GM21576 (cell line): ENCODE results near the gene ESPNL.

Experiments
- ATAC-seq: cut with Tn5 transposase; IDR thresholded peaks from one replicate; pipeline ENCODE4 v1.9.1; 2021; ENCODE audit warnings: mild to moderate bottlenecking, moderate library complexity; ENCODE audit not compliant: unreplicated experiment

ESPNL gene

DNA sequence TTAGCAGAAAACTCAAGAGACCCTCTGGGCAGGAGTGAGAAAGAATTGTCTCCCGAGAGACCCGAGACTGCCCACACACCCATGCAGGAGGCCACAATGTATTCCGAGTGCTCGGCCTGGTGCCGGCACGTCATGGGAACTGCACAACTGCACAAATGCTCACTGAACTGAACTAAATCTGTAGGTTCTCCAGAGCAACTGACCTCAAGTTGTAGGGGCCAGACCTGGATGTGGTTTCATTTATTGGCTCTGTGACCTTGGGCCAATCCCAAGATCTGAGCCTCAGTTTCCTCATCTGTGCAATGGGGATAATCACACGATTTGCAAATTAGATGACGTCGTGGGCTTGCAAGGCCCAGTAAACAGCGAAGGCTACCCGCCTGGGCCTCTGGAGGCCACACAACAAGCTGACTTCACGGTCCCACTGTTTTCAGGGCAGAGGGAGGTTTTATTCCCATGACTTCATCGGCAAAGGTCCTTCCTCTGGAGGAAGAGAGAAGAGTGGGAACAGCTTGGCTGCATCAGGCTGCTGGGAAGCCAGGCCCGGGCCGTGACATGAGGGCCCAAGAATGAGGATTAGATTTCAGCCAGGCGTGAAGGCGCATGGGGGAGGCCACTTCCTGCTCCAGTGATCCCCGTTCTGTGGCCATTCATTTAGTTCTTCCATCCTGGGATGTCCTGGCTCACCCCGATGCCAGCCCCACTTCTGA lies 55.1 kb downstream of the ESPNL start:
- ATAC-seq, result no peak

DNA sequence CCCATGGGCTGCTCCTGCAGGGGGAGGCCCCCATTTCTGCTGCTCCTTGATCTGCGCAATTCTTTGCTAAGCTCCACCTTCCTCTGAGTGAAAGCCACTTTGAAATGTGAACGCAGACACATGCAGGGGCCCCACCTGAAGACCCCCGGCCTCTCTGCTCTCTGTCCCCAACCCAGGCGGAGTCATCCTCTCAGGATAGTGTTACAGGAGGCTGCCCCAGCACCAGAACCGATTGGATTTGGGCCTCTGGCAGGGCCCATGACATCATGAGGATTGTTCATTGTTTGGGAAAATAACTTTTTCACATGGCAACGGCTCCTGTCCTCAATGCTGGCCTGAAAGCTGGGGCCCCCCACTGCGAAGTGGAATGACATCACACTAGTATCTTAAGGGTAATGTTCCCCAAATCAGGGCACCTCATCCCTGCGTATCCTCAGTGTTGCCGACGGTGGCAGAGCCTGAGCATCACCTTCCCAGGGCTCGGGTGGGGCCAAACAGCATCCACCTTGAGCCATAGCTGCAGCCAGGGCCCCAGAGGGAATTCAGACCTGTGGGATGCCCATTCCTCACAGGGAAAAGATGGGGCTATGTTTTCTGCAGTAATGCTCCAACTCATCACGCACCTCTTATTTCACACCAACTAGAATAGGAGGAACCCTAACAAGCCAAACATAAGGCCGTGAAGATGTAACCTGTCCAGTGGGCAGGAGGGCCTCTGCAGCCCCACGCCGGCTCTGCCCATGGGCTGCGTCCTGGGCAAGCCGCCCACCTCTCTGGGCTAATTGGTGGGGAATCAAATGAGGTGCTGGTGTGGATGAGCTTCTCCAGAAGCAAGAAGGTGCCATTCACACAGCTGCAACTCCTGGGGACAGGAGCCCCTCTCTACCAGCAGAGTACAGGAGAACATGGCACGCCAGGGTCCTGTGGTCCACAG lies 55.9 kb downstream of the ESPNL start:
- no peak for ATAC-seq

DNA sequence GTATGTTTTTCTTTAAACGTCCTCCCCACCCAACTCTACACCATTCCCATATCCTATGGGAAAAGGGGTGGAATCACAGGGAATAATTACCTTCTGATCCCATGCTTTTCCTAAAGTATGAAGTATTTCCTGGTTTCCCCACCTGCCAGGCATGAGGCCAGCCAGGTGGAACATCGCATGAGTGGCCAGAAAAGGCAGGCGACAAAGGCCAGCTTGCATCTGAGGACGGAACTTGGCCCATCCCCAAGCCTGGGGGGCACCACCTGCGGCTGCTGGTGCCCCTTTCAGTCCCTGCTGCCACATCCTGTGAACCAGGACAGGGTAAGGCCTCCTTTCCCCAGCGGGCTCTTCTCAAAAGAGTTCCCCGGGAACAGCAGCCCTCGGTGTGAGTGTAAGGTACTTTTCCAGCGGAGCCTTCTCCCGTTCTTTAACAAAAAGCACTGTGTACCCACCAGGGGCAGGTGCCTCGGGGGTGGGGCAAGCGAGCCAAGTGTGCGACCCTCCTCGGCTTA lies 57.4 kb downstream of the ESPNL start:
- ATAC-seq, result no peak

DNA sequence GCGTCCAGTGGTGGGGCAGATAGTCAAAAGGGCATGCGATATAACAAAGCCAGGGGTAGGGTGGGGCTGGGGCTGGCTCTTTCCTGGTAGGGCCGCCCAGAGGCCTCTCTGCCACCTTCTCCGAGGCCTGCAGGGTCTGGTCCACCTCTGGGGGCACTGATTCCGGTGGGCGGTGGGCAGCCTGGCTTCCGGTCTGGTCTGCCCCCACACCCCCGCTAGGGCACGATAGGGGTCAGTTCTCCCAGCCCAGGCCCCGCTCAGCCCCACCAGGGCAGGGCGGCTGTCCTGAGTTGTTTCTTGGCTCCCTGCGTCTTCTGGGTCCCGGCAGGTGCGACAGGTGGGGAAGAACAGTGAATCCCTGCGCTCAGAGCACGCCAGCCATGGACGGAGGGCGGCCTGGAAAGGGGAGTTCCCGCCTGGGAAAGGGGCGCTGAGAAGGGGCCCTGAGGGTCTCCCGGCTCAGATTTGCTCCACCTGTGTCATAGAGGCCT lies 57.9 kb downstream of the ESPNL start:
- ATAC-seq, result no peak

DNA sequence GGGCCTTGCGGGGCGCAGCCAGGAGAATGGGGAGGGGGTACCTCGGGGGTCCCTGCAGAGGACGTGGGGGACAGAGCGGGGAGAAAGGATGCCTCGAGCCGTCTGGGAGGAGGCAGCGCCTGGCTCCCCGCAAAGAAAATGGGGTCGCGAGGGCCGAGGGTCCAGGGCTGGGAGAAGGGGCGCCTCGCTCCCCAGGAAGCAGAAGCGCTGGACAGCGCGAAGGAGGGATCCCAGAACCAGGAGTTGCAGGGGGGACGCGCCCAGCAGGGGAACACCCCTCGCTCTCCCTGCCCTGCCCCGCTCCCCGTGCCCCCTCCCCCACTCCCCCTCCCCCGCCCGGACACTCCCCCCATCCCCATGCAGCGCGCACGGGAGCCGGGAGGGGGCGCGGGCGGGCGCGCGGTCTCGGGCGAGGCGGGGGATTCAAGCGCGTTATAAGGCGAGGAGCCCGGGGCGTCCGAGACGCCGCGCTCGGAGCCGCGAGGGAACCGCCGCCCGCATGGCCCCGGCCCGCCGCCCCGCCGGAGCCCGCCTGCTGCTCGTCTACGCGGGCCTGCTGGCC lies 58.5 kb downstream of the ESPNL start, which contains the start of gene ERFE:
Gene ERFE (plus strand): TSS at position 462 of the 562 bp plus-strand sequence. CDS start 38 bp downstream, at position 500.
- ATAC-seq, result no peak

DNA sequence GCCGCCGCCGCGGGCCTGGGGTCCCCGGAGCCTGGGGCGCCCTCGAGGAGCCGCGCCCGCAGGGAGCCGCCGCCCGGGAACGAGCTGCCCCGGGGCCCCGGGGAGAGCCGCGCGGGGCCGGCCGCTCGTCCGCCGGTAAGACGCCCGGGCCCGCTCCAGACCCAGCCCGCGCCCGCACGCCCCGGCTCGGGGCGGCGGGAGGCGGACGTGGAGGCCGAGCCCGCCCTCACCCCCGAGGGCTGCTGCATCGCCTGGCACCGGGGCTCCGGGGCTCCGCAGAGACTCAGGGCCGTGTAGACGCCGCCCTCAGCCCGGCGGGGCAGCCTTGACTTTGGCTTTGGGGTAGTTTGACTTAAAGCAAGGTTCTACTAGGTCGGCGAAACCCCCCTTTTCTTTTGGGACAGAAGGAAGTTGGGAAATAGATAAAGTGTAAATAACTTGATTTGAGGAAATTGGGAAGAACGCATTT lies 59.0 kb downstream of the ESPNL start:
- ATAC-seq, result no peak

DNA sequence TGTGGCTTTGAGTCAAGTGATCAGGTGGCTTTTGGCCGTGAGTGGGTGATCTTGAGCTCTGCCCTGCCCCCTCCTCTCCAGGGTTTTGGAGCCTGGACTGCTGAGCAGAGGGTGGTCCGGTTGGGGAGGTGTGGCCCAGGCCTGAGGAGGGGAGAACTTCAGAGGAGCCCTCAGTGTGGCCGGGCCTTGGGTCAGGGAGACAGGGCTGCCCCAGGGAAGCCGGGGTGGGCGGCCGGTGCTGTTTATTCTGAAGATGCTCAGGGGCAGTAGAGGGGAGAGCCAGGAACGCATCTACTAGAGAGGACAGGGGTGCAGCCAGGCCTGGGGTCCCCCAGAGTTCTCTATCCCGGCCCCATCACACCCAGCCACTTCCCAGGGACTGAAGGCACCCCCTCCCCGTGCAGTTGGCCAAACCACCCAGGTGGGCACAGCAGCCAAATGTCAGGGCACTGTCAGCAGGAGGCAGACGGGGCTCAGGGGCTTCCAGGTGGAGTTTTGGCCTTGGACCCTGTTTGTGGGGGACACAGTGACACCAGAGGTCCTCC lies 59.6 kb downstream of the ESPNL start:
- ATAC-seq, result no peak

DNA sequence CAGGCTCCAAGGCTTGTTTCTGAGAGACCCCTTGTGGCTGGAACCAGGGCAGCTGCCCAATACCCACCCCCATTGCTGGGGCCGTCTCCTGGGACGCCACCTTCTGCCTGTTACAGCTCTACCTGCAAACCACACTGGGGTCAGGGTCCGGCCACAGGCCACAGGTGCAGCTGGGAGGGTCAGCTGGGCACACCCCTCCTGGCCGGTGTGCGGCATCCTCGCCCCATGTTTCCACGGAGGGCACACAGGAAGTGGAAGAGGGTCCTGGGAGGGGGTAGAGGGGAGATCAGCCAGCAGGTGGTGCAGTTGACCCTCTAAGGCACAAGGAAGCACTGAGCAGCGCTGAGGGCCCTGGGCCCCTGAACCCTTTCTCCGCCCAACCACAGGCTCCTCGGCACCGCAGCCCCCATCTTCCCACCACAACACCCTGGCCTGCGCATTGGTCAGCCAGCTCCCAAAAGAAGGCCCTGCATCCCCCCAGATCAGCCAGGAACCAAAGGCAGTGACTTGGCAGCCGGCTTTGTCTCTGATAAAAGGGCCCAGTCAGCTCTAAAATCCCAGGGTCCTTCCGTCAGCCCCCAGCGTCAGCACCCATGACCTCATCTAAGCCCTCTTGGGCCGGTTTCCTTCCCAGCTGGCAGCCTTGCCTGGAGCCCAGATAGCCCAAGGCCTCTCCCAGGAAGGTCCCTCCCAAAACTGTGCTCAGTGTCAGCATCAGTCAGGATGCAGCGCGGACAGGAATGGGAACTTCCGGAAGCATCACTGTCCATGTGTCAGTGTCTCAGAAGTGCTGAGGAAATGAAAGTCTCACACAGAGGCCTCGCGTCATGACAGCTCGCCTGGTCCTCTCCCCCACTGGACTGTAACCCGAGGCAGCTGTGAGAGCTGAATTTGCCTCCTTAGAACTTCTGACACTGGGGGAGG lies 60.3 kb downstream of the ESPNL start:
- no peak for ATAC-seq

DNA sequence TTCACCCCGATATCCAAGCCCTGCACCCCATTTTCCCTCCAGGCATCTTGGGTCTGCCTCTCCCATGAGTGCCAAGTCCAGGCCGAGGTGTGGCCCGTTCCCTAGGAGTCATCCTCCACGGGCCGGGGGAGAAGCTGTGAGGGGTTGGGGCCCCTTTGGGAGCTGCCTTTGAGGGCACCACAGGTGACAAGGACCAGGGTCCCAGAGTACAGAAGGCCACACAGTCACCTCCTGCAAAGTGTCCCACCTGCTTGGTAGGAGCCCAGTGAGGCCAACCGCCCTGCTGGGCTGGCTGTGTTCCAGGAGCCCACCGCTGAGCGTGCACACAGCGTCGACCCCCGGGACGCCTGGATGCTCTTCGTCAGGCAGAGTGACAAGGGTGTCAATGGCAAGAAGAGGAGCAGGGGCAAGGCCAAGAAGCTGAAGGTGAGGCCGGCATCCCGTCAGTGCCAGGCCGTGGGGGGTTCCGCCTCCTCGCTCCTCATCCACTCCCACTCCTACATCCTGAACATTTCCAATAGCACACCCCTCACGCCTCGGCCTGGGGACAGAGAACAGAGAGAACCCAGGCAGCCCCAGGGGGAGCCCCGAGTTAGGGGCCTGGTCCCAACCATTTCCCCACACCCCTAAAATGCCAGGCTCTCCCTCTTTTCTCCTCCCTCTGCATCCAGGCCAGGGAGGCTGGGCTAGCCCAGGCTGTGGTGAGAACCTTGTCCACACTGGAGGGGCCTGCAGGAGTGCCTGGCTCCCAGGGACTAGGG lies 61.3 kb downstream of the ESPNL start:
- ATAC-seq, result no peak

DNA sequence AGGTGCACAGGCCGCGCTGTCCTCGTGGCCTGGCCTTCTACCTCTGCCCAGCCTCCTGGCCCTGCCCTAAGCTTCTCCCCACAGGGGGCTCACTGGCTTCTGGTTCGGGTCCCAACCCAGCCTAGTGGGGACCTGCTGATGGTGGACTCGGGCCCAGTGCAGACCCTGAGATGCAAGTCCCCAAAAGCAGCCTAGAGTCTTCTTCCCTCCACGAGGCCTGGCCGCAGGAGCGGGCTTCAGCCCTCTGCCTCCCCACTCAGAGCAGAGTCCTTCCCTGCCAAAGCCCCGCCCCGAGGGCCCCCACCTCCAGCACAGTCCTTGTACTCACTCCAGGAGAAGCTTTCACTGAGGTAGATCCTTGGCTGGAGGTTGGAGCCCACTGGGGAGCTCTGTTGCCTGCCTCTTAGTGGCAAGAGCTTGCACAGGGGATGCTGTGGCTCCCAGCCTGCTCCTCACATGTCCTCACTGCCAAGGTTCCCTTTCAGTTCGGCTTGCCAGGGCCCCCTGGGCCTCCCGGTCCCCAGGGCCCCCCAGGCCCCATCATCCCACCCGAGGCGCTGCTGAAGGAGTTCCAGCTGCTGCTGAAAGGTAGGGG lies 62.2 kb downstream of the ESPNL start:
- ATAC-seq, result no peak

DNA sequence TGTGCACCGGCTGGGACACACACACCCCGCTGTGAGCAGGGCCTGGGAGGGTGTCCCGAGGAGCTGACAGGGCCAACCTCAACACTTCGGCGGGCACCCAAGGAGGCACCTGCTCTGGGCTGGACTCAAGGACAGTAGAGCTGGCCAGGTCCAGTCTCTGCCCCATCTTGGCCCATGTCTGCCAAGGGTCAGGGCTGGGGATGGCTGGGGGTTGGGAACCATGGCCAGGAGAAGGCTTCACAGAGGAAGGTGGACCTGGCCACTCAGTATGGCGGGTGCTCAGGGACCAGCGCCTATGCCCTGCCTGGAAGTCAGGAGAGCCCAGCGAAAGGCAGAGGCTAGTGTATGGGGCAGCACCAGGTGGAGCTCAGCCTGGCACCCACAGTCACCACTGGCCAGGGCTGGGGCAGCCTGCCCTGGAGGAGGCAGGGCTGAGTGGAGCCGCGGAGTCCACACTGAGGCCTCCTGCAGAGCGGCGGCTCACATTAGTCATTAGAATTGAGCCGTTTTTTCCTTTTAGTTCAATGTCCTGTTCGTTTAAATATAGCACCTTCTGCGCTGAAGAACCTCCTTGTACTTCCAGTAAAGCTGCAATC lies 62.8 kb downstream of the ESPNL start:
- no peak for ATAC-seq

DNA sequence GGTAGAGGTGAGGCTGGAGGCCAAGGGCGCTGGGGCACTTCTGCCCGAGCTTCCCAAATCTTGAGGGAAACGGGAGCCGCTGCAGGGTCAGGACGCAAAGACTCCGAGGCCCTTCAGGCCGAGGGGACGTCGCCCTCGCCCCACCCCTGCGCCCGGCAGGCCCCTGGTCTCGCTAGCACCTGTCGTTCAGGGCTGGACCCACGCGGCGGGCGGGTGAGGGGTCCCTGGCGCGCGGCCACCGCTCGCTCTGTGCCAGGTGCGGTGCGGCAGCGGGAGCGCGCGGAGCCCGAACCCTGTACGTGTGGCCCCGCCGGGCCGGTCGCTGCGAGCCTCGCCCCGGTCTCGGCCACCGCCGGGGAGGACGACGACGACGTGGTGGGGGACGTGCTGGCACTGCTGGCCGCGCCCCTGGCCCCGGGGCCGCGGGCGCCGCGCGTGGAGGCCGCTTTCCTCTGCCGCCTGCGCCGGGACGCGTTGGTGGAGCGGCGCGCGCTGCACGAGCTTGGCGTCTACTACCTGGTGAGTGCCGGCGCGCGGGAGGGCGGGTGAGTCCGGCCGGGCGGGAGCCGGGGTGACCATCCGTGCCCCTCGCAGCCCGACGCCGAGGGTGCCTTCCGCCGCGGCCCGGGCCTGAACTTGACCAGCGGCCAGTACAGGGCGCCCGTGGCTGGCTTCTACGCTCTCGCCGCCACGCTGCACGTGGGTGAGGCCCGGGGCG lies 63.5 kb downstream of the ESPNL start:
- no peak for ATAC-seq

DNA sequence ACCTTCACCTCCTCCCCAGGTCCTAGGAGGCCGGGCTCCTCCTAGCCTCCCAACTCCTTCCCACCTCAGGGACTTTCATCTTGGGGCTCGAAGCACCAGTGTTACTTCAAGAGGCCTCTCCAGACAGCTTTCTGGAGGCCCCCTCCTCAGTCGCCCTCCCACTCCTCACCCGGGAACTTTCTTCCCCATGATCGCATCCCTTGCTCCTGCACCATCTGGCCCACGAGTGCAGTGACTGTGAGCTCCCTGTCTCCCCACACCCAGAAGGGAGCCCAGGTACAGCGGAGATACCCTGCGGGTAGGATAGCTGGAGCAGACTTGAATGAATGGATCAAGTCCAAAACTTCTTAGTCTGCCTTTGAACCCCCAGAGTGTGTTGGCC lies 64.8 kb downstream of the ESPNL start:
- no peak for ATAC-seq

DNA sequence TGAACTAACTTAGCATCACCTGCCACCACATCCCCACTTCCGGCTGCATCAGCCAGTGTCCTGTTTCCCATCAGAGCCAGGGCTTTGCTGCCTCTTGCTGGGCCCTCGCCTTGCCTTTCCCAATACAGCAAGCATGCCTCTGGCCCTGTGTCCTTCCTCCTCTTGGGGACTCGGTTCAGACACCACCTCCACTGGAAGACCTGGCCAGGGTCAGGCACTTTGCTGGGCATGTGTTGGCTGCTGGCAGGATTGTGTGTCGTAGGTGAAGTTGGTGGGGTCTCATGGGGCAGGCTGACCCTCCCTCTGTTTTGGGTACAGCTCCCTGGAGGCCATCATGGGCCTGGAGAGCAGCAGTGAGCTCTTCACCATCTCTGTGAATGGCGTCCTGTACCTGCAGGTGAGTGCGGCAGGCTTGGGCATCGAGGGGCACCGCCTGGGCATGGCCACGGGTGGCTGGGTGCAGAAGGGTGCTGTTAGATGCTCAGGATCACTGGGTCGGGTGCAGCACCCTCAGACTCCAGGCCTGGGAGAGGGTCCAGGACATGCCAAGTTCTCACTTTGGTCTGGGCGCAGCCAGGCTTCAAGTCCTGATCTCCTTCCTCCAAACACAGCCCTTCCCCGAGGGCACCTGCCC lies 65.3 kb downstream of the ESPNL start:
- no peak for ATAC-seq

DNA sequence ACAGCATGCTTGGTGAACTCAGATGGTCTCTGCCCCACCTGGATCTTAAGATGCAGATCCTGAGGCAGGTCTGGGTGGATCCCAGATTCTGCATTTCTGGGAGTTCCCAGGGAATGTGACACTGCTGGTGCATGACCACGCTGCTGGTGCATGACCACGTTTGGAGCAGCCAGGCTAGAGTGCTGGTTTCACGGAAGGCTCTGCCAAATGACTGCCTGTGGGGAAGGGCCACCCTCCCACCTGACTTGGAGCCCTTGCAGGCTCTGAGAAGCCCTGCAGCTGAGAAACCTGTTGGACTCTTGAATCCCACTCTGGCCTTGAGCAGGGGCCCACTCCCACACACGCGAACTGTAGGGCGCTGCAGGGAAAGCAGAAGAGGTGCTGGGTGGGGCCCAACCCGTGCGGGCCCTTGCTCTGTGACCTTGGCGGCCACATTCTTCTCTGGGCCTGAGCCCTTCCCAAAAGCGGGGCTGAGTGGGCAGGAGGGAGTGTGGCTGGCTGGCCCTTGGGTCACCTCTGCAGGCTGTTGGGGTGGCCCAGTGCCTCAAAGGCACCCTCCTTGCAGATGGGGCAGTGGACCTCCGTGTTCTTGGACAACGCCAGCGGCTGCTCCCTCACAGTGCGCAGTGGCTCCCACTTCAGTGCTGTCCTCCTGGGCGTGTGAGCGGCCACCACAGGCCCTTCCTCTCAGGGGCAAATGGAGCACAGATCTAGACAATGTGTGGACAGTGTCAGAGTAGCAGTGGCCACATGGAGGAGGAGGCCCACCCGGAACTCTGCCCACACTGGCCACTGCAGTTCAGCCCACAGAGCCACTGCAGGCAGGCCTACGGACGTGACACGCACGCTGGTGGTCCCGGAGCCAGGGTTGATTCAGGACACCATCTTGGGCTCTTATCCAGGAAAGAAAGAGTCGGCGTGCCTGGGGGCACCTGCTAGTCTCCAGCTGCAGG lies 66.5 kb downstream of the ESPNL start:
- no peak for ATAC-seq

DNA sequence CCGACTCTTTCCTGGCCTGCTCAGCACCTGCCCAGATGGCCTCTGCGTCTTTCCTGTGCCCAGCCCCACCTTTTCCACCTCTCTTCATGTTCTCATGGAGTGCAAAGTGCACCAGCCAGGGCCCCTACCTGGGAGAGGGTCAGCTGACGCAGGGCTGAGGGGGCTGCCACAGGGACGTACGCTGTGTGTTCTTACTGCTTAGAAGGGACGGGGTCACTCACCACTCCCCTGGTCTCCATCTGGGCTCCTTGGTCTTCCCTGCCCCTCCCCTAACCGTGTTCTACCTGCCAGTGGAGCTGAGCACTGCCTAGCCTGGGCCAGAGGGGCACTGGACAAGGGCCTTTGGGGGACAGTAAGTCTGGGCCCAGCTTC lies 67.2 kb downstream of the ESPNL start:
- no peak for ATAC-seq
